K562 (cell line): Measurements from ENCODE around the gene IGF2BP3. TPM values are rescaled to one million over a fixed set of nuclear protein-coding genes. Genes with fewer than 3 reads are reported as not detected.
A peak's percentile ranks its signal among the peaks of the same experiment; 100 is the strongest.

ENCODE experiments used
- ATAC-seq: fragments of 200-7000 bp; cut with Tn5 transposase; 3 replicates; pipeline ENCODE4 v1.9.1; 2020; ENCODE audit warnings: moderate library complexity
- BruUV-seq: library from RNA; stranded (reverse); fragments of 400-500 nt; replicated peaks from 2 replicates; lab custom pipeline; 2021; lab: Mats Ljungman, UMichigan
- CTCF ChIA-PET: fragments of 300-600 bp; formaldehyde crosslinking; extraction: SDS; loops from one replicate; lab custom pipeline; 2021; ENCODE audit warnings: low intra/inter-chr PET ratio; lab: Yijun Ruan, JAX
- POLR2A ChIA-PET: fragments of 300-600, 350-650 bp; sonication (Branson Sonifier 250); formaldehyde crosslinking; extraction: SDS; loops from one replicate; lab custom pipeline; 2021; ENCODE audit warnings: antibody characterized with exemption, inconsistent platforms; lab: Yijun Ruan, JAX
- DNase-seq, 4 experiments: peaks; one replicate each; pipeline versions ENCODE4 v3.0.0 to v3.0.0-alpha.2; 2011 to 2018; ENCODE audit warnings: low spot score in 3 of 4, mixed read lengths in 3 of 4; ENCODE audit errors: extremely low read depth in 1 of 4
- FAIRE-seq: peaks from 2 replicates; lab custom pipeline; 2011; peaks lifted over from hg19 to GRCh38; lab: Jason Lieb, UNC
- H2AFZ ChIP-seq: 2 replicates; pipeline ENCODE4 v1.6.0; 2011; ENCODE audit warnings: low read depth, low read length, control low read depth, inconsistent platforms
- H3K27ac ChIP-seq: fragments of 200-600 bp; 3 replicates; pipeline ENCODE4 v1.8.0; 2011; ENCODE audit warnings: low read depth, mild to moderate bottlenecking, control low read depth, inconsistent platforms, low read length, moderate library complexity, mixed read lengths; ENCODE audit errors: extremely low read depth
- H3K27me3 ChIP-seq, 2 experiments: fragments of 300-600 bp in 1 of 2; 2 replicates in 1 of 2; 3 replicates in 1 of 2; pipeline versions ENCODE4 v1.6.0 to v1.8.0; 2011; ENCODE audit warnings: inconsistent platforms in 2 of 2, low read length in 2 of 2, mild to moderate bottlenecking in 1 of 2, mixed read lengths in 1 of 2, moderate library complexity in 1 of 2; ENCODE audit not compliant: control insufficient read depth in 2 of 2, insufficient read depth in 2 of 2
- H3K36me3 ChIP-seq: fragments of 300-600 bp; 3 replicates; pipeline ENCODE4 v1.8.0; 2011; ENCODE audit warnings: mild to moderate bottlenecking, low read length, inconsistent platforms; ENCODE audit not compliant: control insufficient read depth, insufficient read depth
- H3K4me1 ChIP-seq, 2 experiments: fragments of 200-600 bp in 1 of 2; replicated peaks in 1 of 2; 2 replicates in 1 of 2; 3 replicates in 1 of 2; pipeline versions ENCODE4 v1.5.1 to v1.8.0; 2011; ENCODE audit warnings: inconsistent platforms in 2 of 2, low read length in 2 of 2, mild to moderate bottlenecking in 1 of 2, mixed read lengths in 1 of 2, moderate library complexity in 1 of 2; ENCODE audit not compliant: control insufficient read depth in 2 of 2, insufficient read depth in 2 of 2
- H3K4me2 ChIP-seq: 2 replicates; pipeline ENCODE4 v1.6.1; 2011; ENCODE audit warnings: low read length, control low read depth, inconsistent platforms, mixed read lengths; ENCODE audit not compliant: insufficient read depth
- H3K4me3 ChIP-seq: fragments of 200-600 bp; sonication (generic), shearing (Covaris generic); 2 replicates; pipeline ENCODE4 v1.5.1; 2016; ENCODE audit warnings: control low read depth, inconsistent platforms
- H3K79me2 ChIP-seq: fragments of 200-600 bp; 3 replicates; pipeline ENCODE4 v1.8.0; 2011; ENCODE audit warnings: low read length, inconsistent platforms; ENCODE audit not compliant: control insufficient read depth, insufficient read depth
- H3K9ac ChIP-seq, 2 experiments: 2 replicates each; pipeline versions ENCODE4 v1.6.0 to v1.6.1; 2011; ENCODE audit warnings: low read depth in 2 of 2, low read length in 2 of 2, control low read depth in 1 of 2, inconsistent platforms in 1 of 2, mild to moderate bottlenecking in 1 of 2, mixed read lengths in 1 of 2; ENCODE audit not compliant: insufficient read depth in 1 of 2
- H3K9me1 ChIP-seq: one replicate; pipeline ENCODE4 v1.6.0; 2011; ENCODE audit warnings: inconsistent platforms, mild to moderate bottlenecking, low read length, moderate library complexity; ENCODE audit not compliant: control insufficient read depth, insufficient read depth
- H3K9me3 ChIP-seq: replicated peaks from 2 replicates; pipeline ENCODE4 v1.5.1; 2011; ENCODE audit warnings: low read depth, low read length, inconsistent platforms; ENCODE audit not compliant: control insufficient read depth, insufficient read depth
- H4K20me1 ChIP-seq: replicated peaks from 2 replicates; pipeline ENCODE4 v1.6.1; 2011; ENCODE audit warnings: low read length, inconsistent platforms, mixed read lengths; ENCODE audit not compliant: control insufficient read depth, insufficient read depth
- ATF3 ChIP-seq, 2 experiments: fragments of 450-650 bp in 1 of 2; sonication (generic) in 1 of 2; formaldehyde crosslinking in 1 of 2; IDR thresholded peaks in 1 of 2; conservative IDR thresholded peaks in 1 of 2; 2 replicates each; pipeline versions ENCODE4 v1.6.1 to v1.8.1; 2016 to 2023; ENCODE audit warnings: mild to moderate bottlenecking in 2 of 2, moderate library complexity in 2 of 2, inconsistent platforms in 1 of 2, missing genetic modification reagents in 1 of 2
- CBFA2T2 ChIP-seq: fragments of 450-650 bp; conservative IDR thresholded peaks from 2 replicates; pipeline ENCODE4 v1.6.1; 2017; ENCODE audit warnings: mild to moderate bottlenecking
- CEBPG ChIP-seq, 3 experiments: fragments of 200-800 bp in 1 of 3; sonication (Bioruptor generic) in 1 of 3; sonication (generic) in 1 of 3; formaldehyde crosslinking in 1 of 3; IDR thresholded peaks in 2 of 3; conservative IDR thresholded peaks in 1 of 3; 2 replicates each; pipeline versions ENCODE4 v1.6.1 to v1.8.0; 2016 to 2022; ENCODE audit warnings: missing compliant biosample characterization in 2 of 3, missing genetic modification characterization in 2 of 3, mild to moderate bottlenecking in 1 of 3, missing genetic modification reagents in 1 of 3
- DNMT1 ChIP-seq: fragments of 450-650 bp; IDR thresholded peaks from 2 replicates; pipeline ENCODE4 v1.6.1; 2016; ENCODE audit warnings: antibody characterized with exemption, mild to moderate bottlenecking
- ELK3 ChIP-seq: fragments of 450-650 bp; formaldehyde crosslinking; IDR thresholded peaks from 2 replicates; pipeline ENCODE4 v1.4.0; 2020; ENCODE audit warnings: mild to moderate bottlenecking
- GATAD2B ChIP-seq: fragments of 450-650 bp; IDR thresholded peaks from 2 replicates; pipeline ENCODE4 v1.6.1; 2017; ENCODE audit warnings: mild to moderate bottlenecking, borderline replicate concordance
- PRPF4 ChIP-seq: fragments of 200-400 bp; formaldehyde crosslinking; IDR thresholded peaks from one replicate; pipeline ENCODE4 v1.6.1; 2017; ENCODE audit warnings: low read length, low read depth, mild to moderate bottlenecking; ENCODE audit not compliant: insufficient read depth, poor library complexity, severe bottlenecking
- RBM14 ChIP-seq: fragments of 200-400 bp; formaldehyde crosslinking; IDR thresholded peaks from 2 replicates; pipeline ENCODE4 v1.6.1; 2018; ENCODE audit warnings: low read depth, mild to moderate bottlenecking, low read length, moderate library complexity, borderline replicate concordance; ENCODE audit not compliant: insufficient read depth
- U2AF1 ChIP-seq: fragments of 200-400 bp; formaldehyde crosslinking; optimal IDR thresholded peaks from 2 replicates; pipeline ENCODE3; 2017; ENCODE audit warnings: mild to moderate bottlenecking, low read depth, low read length, moderate library complexity
- U2AF2 ChIP-seq: fragments of 200-400 bp; formaldehyde crosslinking; optimal IDR thresholded peaks from 2 replicates; pipeline ENCODE3; 2017; ENCODE audit warnings: low read depth, mild to moderate bottlenecking, low read length
- ZMIZ1 ChIP-seq, 2 experiments: fragments of 150-350 bp in 1 of 2; IDR thresholded peaks; 2 replicates each; pipeline ENCODE4 v1.6.1; 2012 to 2016; ENCODE audit warnings: low read depth in 2 of 2, low read length in 2 of 2, mild to moderate bottlenecking in 1 of 2, moderate library complexity in 1 of 2
- ZNF224 ChIP-seq: sonication (generic); formaldehyde crosslinking; IDR thresholded peaks from 2 replicates; pipeline ENCODE4 v1.8.0; 2022; ENCODE audit warnings: mild to moderate bottlenecking, missing genetic modification reagents
- ZNF277 ChIP-seq: fragments of 250-450 bp; sonication (Bioruptor Pico); IDR thresholded peaks from 2 replicates; pipeline ENCODE4 v1.8.0; 2022; ENCODE audit warnings: inconsistent platforms, mild to moderate bottlenecking, moderate library complexity, borderline replicate concordance
- ZNF316 ChIP-seq: fragments of 450-650 bp; IDR thresholded peaks from 2 replicates; pipeline ENCODE4 v1.6.1; 2016
- ZNF717 ChIP-seq: fragments of 250-450 bp; sonication (Bioruptor Pico); IDR thresholded peaks from 2 replicates; pipeline ENCODE4 v1.5.0; 2021
- WGBS: fragments of 100-300 bp; shearing (Covaris generic); methylation state at CpG from one replicate; pipeline ENCODE4 v1.1.6; 2016; ENCODE audit warnings: low coverage, mixed read lengths; ENCODE audit not compliant: insufficient coverage; ENCODE audit errors: missing lambda C conversion rate; 5-methylcytosine and 5-hydroxymethylcytosine counted together
- in situ Hi-C: fragments of 300-500 bp; cut with MboI; formaldehyde crosslinking; loops from 4 replicates; pipeline ENCODE4 v1.15.0; 2018; ENCODE audit warnings: inconsistent platforms, mixed read lengths
- intact Hi-C: fragments of 100-400 bp; cut with micrococcal nuclease; formaldehyde crosslinking; loops from 2 replicates; pipeline ENCODE4 v1.14.2; 2022
- polyA plus RNA-seq, 8 experiments: library from polyadenylated mRNA; depleted of rRNA in 4 of 8; stranded (reverse) in 5 of 8; unstranded in 3 of 8; fragments of >200 nt; fragmentation: Nextera tagmentation in 2 of 8; fragmentation: Illumina TruSeq in 1 of 8; extraction: Ambion mirVana in 2 of 8; extraction: Trizol in 1 of 8; gene quantifications; 2 replicates each; pipeline versions ENCODE4 v1.2.1 to v1.2.3, GENCODE V29; 2011 to 2014; ENCODE audit warnings: inconsistent platforms in 1 of 8, missing spikeins in 1 of 8
- total RNA-seq, 7 experiments: library from RNA; depleted of rRNA in 6 of 7; stranded (reverse); fragments of >200 nt in 6 of 7; fragmentation: Illumina TruSeq in 2 of 7; extraction: Trizol in 2 of 7; gene quantifications; 2 replicates each; pipeline versions ENCODE4 v1.2.1 to v1.2.3, GENCODE V29; 2011 to 2021; ENCODE audit warnings: low replicate concordance in 1 of 7

IGF2BP3 gene
- total and polyA plus RNA-seq, 9 of the 15 experiments (the other 6 are each of a cell fraction or from before 2014, with no cell fraction given) = 8.4 to 88.1 (median 61.2) TPM

GRCh38 chr7:23331132-23331531 lies 139.2 kb downstream of the IGF2BP3 start:
- H3K36me3 ChIP-seq = peaks cover 70% of the 10 kb centered on the region
- TF ChIP-seq CEBPG (CRISPR knock-in tag; IDR thresholded peaks at IDR 0.05) (no peak), CEBPG (tag; conservative IDR thresholded peaks at IDR 0.05 in 1 of 2, IDR thresholded peaks at IDR 0.05 in 1 of 2) (peak; percentile 34 to 56; a peak in 3 of 4 replicates), RBM14 (no peak), GATAD2B (no peak), U2AF1 (no peak), ZNF316 (no peak), CBFA2T2 (no peak), ZNF224 (CRISPR knock-in tag) (no peak), ZMIZ1 (IDR thresholded peaks at IDR 0.05; ENCODE audit: low read depth in 2 of 2, low read length in 2 of 2) (no peak), ZNF717 (CRISPR knock-in tag) (no peak), U2AF2 (no peak), ZNF277 (CRISPR knock-in tag) (no peak), ATF3 (IDR thresholded peaks at IDR 0.05) (peak; percentile 67), ATF3 (CRISPR knock-in tag; conservative IDR thresholded peaks at IDR 0.05) (no peak), ELK3 (CRISPR knock-in tag) (no peak), PRPF4 (no peak), DNMT1 (no peak)

More at GRCh38 chr7:23331132-23331531, 139.2 kb downstream of the IGF2BP3 start:
- in situ Hi-C loops = no loop called here
- no peak overlapping the region for H3K27ac ChIP-seq
- no peak overlapping the region for H2AFZ ChIP-seq
- peaks cover 3% of the 10 kb centered on the region; the same call in 1 of the 2 replicates for H3K9me3 ChIP-seq
- H3K4me2 ChIP-seq = no peak overlapping the region
- 0 out of 3 replicates have a peak, but pooled peaks cover 3% of the 10 kb centered on the region for H3K79me2 ChIP-seq
- H4K20me1 ChIP-seq = no peaks in the 10 kb centered on the region
- FAIRE-seq (no peak), ATAC-seq (no peak), DNase-seq (no peak)
- no peak overlapping the region for H3K9ac ChIP-seq
- intact Hi-C loops = no loop called here
- CTCF ChIA-PET = no interaction called here
- H3K27me3 ChIP-seq = no peaks in the 10 kb centered on the region
- BruUV-seq = no TSS peak
- H3K9me1 ChIP-seq = no peaks in the 10 kb centered on the region
- H3K4me1 ChIP-seq = no peaks in the 10 kb centered on the region
- WGBS = 62% methylated on average over 1 of the region's 1 CpG
- POLR2A ChIA-PET = interaction anchor here (0.7 kb wide), 1 partner anchor 1031 kb away, joined by 3 read pairs; no protein-coding TSS in a partner anchor
- H3K4me3 ChIP-seq = no peak overlapping the region
